Spleen (tissue), 11 donors: ENCODE measurements around the gene EFNA5. TPM values are rescaled to one million over a fixed set of nuclear protein-coding genes. Genes with fewer than 3 reads are reported as not detected.

Source experiments
- DNase-seq: peaks from one replicate; pipeline ENCODE4 v3.0.0-alpha.2; 2020
- H3K27ac ChIP-seq, 8 donors: fragments of 200-600 bp; sonication (generic) in 7 of 8; 1 replicate in 4 of 8; 2 replicates in 4 of 8; pipeline versions ENCODE4 v1.5.0 to v1.8.0; 2016 to 2021; ENCODE audit warnings: inconsistent platforms in 4 of 8, mild to moderate bottlenecking in 4 of 8, moderate library complexity in 1 of 8
- H3K27me3 ChIP-seq, 7 donors: fragments of 200-600 bp; sonication (generic) in 6 of 7; replicated peaks in 1 of 7; 1 replicate in 4 of 7; 2 replicates in 3 of 7; pipeline versions ENCODE4 v1.5.0 to v1.8.0; 2016 to 2021; ENCODE audit warnings: inconsistent platforms in 3 of 7, mild to moderate bottlenecking in 1 of 7
- H3K36me3 ChIP-seq, 6 donors: fragments of 200-600 bp; sonication (generic) in 5 of 6; 1 replicate in 4 of 6; 2 replicates in 2 of 6; pipeline versions ENCODE4 v1.5.0 to v1.8.0; 2016 to 2021; ENCODE audit warnings: inconsistent platforms in 2 of 6
- H3K4me1 ChIP-seq, 6 donors: fragments of 200-600 bp; sonication (generic) in 5 of 6; 1 replicate in 3 of 6; 2 replicates in 3 of 6; pipeline versions ENCODE4 v1.5.0 to v1.8.0; 2016 to 2021; ENCODE audit warnings: inconsistent platforms in 3 of 6
- H3K4me3 ChIP-seq, 8 donors: fragments of 200-600 bp; sonication (generic) in 7 of 8; 1 replicate in 4 of 8; 2 replicates in 4 of 8; pipeline versions ENCODE4 v1.5.0 to v1.8.0; 2016 to 2021; ENCODE audit warnings: inconsistent platforms in 4 of 8, mild to moderate bottlenecking in 4 of 8, moderate library complexity in 2 of 8
- H3K9me3 ChIP-seq, 8 donors: fragments of 200-600 bp; sonication (generic) in 7 of 8; 1 replicate in 4 of 8; 2 replicates in 4 of 8; pipeline versions ENCODE4 v1.5.0 to v1.8.0; 2016 to 2021; ENCODE audit warnings: inconsistent platforms in 4 of 8
- POLR2A ChIP-seq, 3 donors: fragments of 450-650 bp; IDR thresholded peaks; one replicate each; pipeline ENCODE4 v1.5.1; 2017; ENCODE audit warnings: antibody characterized with exemption in 3 of 3, mild to moderate bottlenecking in 1 of 3
- POLR2AphosphoS5 ChIP-seq, 3 donors: sonication (generic); formaldehyde crosslinking; IDR thresholded peaks; one replicate each; pipeline ENCODE4 v1.5.1; 2017; ENCODE audit warnings: antibody characterized with exemption in 3 of 3
- WGBS, 5 donors: extraction: QIAGEN DNeasy Blood & Tissue Kit in 3 of 5; methylation state at CpG; one replicate each; pipeline versions ENCODE4 v1.1.5 to v1.1.7; 2013 to 2018; 5-methylcytosine and 5-hydroxymethylcytosine counted together
- intact Hi-C: fragments of 100-400 bp; cut with DNase I; formaldehyde crosslinking; loops from one replicate; pipeline ENCODE4 v1.15.0; 2023; ENCODE audit warnings: low total_unique reads
- polyA plus RNA-seq, 3 donors: library from polyadenylated mRNA; stranded (reverse); fragments of 200-250 nt; gene quantifications; one replicate each; pipeline ENCODE4 v1.2.1, GENCODE V29; 2013
- total RNA-seq, 7 donors: library from RNA; depleted of rRNA in 3 of 7; stranded (reverse); fragments of >200 nt in 3 of 7; fragmentation: NEBNext Ultra II Directional in 4 of 7; extraction: Animal tissue kit (Norgen Biotek cat#: 25700) in 4 of 7; gene quantifications; one replicate each; pipeline versions ENCODE4 v1.1.0 to v1.2.1, GENCODE V29; 2016 to 2021
- TF ChIP-seq, protein P1 (sequence below), 11 experiments: fragments of 200-600 bp in 7 of 11; fragments of 450-650 bp in 4 of 11; sonication (generic) in 4 of 11; IDR thresholded peaks in 8 of 11; conservative IDR thresholded peaks in 3 of 11; 1 replicate in 7 of 11; 2 replicates in 4 of 11; pipeline versions ENCODE4 v1.4.0 to v1.8.0; 2016 to 2021; ENCODE audit warnings: antibody characterized with exemption in 11 of 11, inconsistent platforms in 4 of 11, mild to moderate bottlenecking in 1 of 11
- donor health status: healthy with polysubstance abuse.
- donor health status: DM: no; HTN: no; CAD: no; lungs with moderate emphysema.
- donor health status: DM: no; HTN: no; CAD: no.
- donor health status: Bipolar disorder and iron deficiency.
- donor health status: healthy.
- donor health status: DM: no; HTN: no; CAD: no.
- donor health status: DM: yes; HTN: yes; CAD: no.

EFNA5 gene
- total and polyA plus RNA-seq, 10 donors, result 0.33 to 29.0 (median 12.2) TPM

DNA sequence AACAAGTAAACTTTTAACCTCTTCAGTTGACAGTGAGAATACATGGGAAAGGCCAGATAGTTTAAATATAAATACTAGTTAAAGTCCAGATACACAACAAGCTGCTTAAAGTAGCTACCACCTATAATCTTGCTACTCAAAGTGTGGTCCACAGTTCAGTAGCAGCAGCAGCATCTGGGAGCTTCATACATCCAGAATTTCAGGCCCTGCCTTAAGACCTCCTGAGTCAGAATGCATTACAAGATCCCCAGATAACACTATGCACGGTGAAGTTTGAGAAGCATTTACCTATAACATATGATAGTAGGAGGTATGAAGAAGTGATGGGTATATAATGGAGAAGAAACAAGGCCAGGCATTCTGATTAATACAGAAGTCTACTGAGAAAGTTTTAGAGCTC is 244.5 kb downstream of the EFNA5 start:
- H3K27ac ChIP-seq, result no peak overlapping the region
- no peak for TF ChIP-seq POLR2AphosphoS5 (IDR thresholded peaks at IDR 0.05)
- TF ChIP-seq, protein P1, sequence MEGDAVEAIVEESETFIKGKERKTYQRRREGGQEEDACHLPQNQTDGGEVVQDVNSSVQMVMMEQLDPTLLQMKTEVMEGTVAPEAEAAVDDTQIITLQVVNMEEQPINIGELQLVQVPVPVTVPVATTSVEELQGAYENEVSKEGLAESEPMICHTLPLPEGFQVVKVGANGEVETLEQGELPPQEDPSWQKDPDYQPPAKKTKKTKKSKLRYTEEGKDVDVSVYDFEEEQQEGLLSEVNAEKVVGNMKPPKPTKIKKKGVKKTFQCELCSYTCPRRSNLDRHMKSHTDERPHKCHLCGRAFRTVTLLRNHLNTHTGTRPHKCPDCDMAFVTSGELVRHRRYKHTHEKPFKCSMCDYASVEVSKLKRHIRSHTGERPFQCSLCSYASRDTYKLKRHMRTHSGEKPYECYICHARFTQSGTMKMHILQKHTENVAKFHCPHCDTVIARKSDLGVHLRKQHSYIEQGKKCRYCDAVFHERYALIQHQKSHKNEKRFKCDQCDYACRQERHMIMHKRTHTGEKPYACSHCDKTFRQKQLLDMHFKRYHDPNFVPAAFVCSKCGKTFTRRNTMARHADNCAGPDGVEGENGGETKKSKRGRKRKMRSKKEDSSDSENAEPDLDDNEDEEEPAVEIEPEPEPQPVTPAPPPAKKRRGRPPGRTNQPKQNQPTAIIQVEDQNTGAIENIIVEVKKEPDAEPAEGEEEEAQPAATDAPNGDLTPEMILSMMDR (IDR thresholded peaks at IDR 0.05 in 8 of 11, conservative IDR thresholded peaks at IDR 0.05 in 3 of 11), result no peak
- no peak for TF ChIP-seq POLR2A (IDR thresholded peaks at IDR 0.05)
- intact Hi-C loops, result no loop called here

DNA sequence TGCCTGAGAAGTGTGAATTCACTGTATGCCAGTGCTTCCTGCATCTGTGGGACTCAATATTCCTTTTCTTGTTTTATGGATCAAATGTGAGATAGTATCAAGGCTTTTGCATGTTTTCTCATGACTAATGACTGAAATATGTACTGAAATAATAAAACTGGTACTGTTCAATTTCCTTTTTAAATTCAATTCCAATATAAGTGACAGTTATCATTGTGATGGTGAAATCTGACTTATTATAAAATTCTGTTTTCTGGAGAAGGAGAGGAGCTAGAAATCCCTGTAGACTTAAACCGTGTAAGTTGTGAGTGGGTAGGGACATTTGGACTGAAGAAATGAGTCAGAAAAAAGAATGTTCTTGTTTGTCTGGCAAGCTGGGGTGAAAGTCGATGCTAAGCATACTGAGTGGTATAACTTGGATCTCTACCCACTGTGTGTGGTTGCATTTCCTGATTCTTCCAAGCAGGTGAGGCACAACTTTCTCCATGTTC is 245.2 kb downstream of the EFNA5 start:
- Histone ChIP-seq H3K4me1 (peaks cover 0 to 9% (median 0%) of the 10 kb centered on the region in 6 donors), H3K27ac (no peak overlapping the region), H3K4me3 (no peak overlapping the region), H3K36me3 (no peaks in the 10 kb centered on the region), H3K27me3 (no peaks in the 10 kb centered on the region), H3K9me3 (no peaks in the 10 kb centered on the region)
- 57 to 86% (median 76%) methylated on average over 2 of the region's 2 CpGs for WGBS, 5 donors
- no peak for DNase-seq
- intact Hi-C loops, result no loop called here
- TF ChIP-seq, protein P1 (IDR thresholded peaks at IDR 0.05 in 8 of 11, conservative IDR thresholded peaks at IDR 0.05 in 3 of 11), result no peak
- TF ChIP-seq POLR2A (IDR thresholded peaks at IDR 0.05) (no peak), POLR2AphosphoS5 (IDR thresholded peaks at IDR 0.05) (no peak)

More for the DNA sequence above, 244.5 kb downstream of the EFNA5 start:
- Histone ChIP-seq H3K4me1 (peaks cover 0 to 11% (median 0%) of the 10 kb centered on the region in 6 donors), H3K27me3 (no peaks in the 10 kb centered on the region), H3K36me3 (no peaks in the 10 kb centered on the region), H3K4me3 (no peak overlapping the region), H3K9me3 (no peaks in the 10 kb centered on the region)
- 0 to 96% (median 88%) methylated on average over 1 of the region's 1 CpG for WGBS, 5 donors
- DNase-seq, result no peak

DNA sequence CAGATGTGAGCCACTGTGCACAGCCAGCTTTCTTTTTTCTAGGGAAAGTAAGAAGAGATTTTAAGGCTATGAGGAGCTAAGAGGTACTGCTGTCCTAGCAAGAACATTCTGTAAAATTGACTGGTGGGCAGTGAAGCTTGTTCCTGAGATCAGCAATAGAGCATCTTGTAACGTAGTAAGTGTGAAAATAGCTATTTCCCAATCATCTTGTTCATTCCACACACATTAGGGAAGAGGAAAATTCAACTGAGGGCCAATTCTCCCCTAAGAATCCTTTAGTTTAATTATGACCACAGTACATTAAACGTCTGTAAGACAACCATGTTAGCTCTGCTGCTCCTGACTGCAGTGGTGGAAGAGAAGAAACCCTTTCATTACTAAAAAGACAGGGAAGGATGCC is 246.2 kb downstream of the EFNA5 start:
- Histone ChIP-seq H3K36me3 (no peaks in the 10 kb centered on the region), H3K4me1 (no peaks in the 10 kb centered on the region), H3K27ac (no peak overlapping the region), H3K9me3 (no peaks in the 10 kb centered on the region), H3K4me3 (no peak overlapping the region), H3K27me3 (no peaks in the 10 kb centered on the region)
- intact Hi-C loops, result no loop called here
- TF ChIP-seq, protein P1 (IDR thresholded peaks at IDR 0.05 in 8 of 11, conservative IDR thresholded peaks at IDR 0.05 in 3 of 11), result no peak
- TF ChIP-seq POLR2AphosphoS5 (IDR thresholded peaks at IDR 0.05), result no peak
- no peak for TF ChIP-seq POLR2A (IDR thresholded peaks at IDR 0.05)
- WGBS, 5 donors, result 63 to 75% (median 72%) methylated on average over 2 of the region's 2 CpGs
- DNase-seq, result no peak

DNA sequence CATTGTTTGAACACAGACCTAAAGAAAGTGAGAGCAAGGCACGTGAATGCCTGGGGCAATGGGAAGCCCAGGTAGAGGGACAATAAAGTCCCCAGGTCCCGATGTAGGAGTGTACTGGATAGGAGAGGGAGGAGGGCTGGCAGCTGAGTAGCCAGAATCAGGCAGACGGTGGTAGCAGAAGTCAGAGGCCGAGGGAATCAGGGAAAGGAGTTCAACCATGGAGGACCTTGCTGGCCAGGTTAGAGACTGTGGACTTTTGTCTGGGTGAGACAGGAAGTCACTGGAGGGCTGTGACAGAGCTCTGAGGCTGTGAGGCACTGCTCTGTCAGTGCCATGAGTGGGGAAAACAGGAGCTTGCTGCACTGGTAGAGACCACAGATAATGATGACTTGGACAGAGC is 248.2 kb downstream of the EFNA5 start:
- Histone ChIP-seq H3K27ac (no peak overlapping the region), H3K27me3 (no peaks in the 10 kb centered on the region), H3K9me3 (no peaks in the 10 kb centered on the region), H3K4me3 (no peak overlapping the region), H3K4me1 (no peaks in the 10 kb centered on the region), H3K36me3 (no peaks in the 10 kb centered on the region)
- DNase-seq, result no peak
- 80 to 87% (median 83%) methylated on average over 4 of the region's 4 CpGs for WGBS, 5 donors
- TF ChIP-seq POLR2A (IDR thresholded peaks at IDR 0.05) (no peak), POLR2AphosphoS5 (IDR thresholded peaks at IDR 0.05) (no peak)
- TF ChIP-seq, protein P1 (IDR thresholded peaks at IDR 0.05 in 8 of 11, conservative IDR thresholded peaks at IDR 0.05 in 3 of 11), result no peak
- intact Hi-C loops, result no loop called here
